ENCODE results near the gene HTRA2.

Gene HTRA2

DNA sequence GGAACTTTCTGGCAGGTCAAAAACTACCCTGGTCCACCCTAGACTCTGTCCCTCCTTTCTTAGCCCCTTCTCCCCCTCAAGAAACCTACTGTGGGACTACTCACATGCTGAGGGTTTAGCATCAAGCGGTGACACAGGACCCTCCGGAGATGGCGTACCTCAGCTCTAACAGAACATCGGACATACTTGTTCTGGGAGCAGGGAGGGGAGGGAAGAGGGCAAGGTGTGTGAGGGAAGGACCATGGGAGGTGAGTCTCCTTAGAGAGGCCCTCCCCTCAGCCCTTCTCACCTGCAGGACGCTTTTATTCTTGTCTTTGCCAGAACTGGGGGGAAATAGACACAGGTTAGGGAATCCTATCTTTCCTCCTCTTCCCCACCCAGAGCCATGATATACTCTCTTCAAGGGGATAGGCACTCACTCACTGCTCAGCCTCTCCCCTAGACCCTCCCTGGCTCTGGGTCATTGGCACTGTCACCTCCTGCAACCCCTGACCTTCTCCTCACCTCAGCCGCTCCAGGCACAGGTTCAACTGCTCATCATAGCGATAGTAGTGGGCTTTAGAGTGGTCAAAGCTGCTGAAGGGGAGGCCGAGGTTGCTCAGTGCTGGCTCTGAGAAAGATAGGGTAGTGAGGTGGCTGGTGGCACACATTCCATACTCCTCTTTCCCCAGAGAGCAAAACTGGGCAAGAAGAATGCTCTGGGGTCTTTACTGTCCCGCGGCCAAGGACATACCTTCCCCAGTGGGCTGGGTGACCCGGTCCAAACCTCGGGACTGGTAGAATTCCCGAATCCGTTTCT is 24.1 kb upstream of the HTRA2 start:
- Histone ChIP-seq H3K9ac (ENCODE audit: low read length) (no peak overlapping the region), H3K9me3 (ENCODE audit: insufficient read depth, low read length) (no peaks in the 10 kb centered on the region), H3K36me3 (ENCODE audit: low read length) (no peaks in the 10 kb centered on the region), H2AFZ (ENCODE audit: low read depth, low read length, severe bottlenecking) (no peak overlapping the region), H3K4me3 (ENCODE audit: insufficient read depth, low read length, poor library complexity, severe bottlenecking) (no peak overlapping the region), H3K4me2 (ENCODE audit: low read depth, low read length, poor library complexity, severe bottlenecking) (no peak overlapping the region), H3F3A (ENCODE audit: insufficient read depth) (peaks cover 4% of the 10 kb centered on the region; the same call in 1 of the 2 replicates), H3K27me3 (ENCODE audit: low read length) (no peaks in the 10 kb centered on the region), H3K27ac (ENCODE audit: low read depth, low read length) (no peak overlapping the region), H3K9me2 (replicated peaks; ENCODE audit: insufficient read depth, low read length) (no peaks in the 10 kb centered on the region), H4K20me1 (ENCODE audit: low read depth, low read length) (no peaks in the 10 kb centered on the region), H3K79me2 (ENCODE audit: insufficient read depth, low read length) (0 out of 2 replicates have a peak, but pooled peaks cover 3% of the 10 kb centered on the region)
- no peak for TF ChIP-seq EZH2phosphoT487 (conservative IDR thresholded peaks at IDR 0.05; ENCODE audit: low read length)
- TF ChIP-seq, protein P1, sequence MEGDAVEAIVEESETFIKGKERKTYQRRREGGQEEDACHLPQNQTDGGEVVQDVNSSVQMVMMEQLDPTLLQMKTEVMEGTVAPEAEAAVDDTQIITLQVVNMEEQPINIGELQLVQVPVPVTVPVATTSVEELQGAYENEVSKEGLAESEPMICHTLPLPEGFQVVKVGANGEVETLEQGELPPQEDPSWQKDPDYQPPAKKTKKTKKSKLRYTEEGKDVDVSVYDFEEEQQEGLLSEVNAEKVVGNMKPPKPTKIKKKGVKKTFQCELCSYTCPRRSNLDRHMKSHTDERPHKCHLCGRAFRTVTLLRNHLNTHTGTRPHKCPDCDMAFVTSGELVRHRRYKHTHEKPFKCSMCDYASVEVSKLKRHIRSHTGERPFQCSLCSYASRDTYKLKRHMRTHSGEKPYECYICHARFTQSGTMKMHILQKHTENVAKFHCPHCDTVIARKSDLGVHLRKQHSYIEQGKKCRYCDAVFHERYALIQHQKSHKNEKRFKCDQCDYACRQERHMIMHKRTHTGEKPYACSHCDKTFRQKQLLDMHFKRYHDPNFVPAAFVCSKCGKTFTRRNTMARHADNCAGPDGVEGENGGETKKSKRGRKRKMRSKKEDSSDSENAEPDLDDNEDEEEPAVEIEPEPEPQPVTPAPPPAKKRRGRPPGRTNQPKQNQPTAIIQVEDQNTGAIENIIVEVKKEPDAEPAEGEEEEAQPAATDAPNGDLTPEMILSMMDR (IDR thresholded peaks at IDR 0.05; ENCODE audit: insufficient read depth, low read length, poor library complexity, severe bottlenecking), result no peak

DNA sequence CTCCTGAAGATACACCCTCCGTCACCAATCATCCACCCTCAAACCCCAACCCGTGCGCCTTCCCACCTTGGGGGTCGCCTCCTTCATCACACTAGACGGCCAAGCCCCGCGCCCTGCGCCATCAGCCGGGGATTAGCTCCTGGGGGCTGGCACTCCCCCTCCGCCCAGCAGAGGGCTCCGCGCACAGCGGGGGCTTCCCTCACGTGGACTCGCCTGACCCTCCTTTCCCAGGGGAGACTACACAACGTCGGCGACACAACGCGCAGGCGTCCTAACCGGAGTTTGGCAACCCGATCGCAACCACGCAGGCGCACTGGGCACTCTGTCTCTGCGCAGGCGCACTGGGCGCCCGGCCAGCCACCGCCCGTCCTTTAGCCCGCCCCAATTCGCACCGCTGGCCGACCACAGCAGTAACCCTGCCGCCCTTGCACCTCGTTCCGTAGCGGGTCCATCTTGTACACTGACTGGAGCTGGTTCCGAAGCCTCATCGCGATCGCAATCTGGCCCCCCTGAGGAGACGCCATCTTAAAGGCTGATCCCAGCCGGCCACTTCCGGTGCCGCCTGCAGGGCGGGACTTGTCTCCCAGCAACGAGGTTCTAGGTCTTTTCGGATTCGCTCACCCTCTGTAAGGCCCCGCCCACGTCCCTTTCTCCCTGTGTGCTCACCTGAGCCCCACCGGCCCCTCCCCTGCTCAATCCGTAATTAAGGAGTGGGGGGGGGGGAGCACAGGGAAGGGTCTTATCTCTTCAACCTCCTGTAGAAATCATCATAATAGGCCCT is 22.4 kb upstream of the HTRA2 start, which contains the start of gene PCGF1:
Gene PCGF1, minus strand, starts transcription at position 551 of the 781 bp plus-strand sequence. Its CDS starts 27 bp downstream, at position 524.
- Histone ChIP-seq H3K9me3 (ENCODE audit: insufficient read depth, low read length) (no peaks in the 10 kb centered on the region), H2AFZ (ENCODE audit: low read depth, low read length, severe bottlenecking) (peak within 1 kb of the TSS; percentile 98), H3K9ac (ENCODE audit: low read length) (peak within 1 kb of the TSS; percentile 68), H3K79me2 (ENCODE audit: insufficient read depth, low read length) (0 out of 2 replicates have a peak, but pooled peaks cover 3% of the 10 kb centered on the region), H3K27me3 (ENCODE audit: low read length) (no peaks in the 10 kb centered on the region), H3K4me2 (ENCODE audit: low read depth, low read length, poor library complexity, severe bottlenecking) (peak within 1 kb of the TSS; percentile 66), H3K36me3 (ENCODE audit: low read length) (no peaks in the 10 kb centered on the region), H3K4me3 (ENCODE audit: insufficient read depth, low read length, poor library complexity, severe bottlenecking) (peak within 1 kb of the TSS; percentile 70), H3K27ac (ENCODE audit: low read depth, low read length) (peak within 1 kb of the TSS; percentile 90), H3F3A (ENCODE audit: insufficient read depth) (peaks cover 4% of the 10 kb centered on the region; the same call in 1 of the 2 replicates), H4K20me1 (ENCODE audit: low read depth, low read length) (no peaks in the 10 kb centered on the region), H3K9me2 (replicated peaks; ENCODE audit: insufficient read depth, low read length) (no peaks in the 10 kb centered on the region)
- TF ChIP-seq, protein P1 (IDR thresholded peaks at IDR 0.05; ENCODE audit: insufficient read depth, low read length, poor library complexity, severe bottlenecking), result peak; percentile 68
- no peak for TF ChIP-seq EZH2phosphoT487 (conservative IDR thresholded peaks at IDR 0.05; ENCODE audit: low read length)

DNA sequence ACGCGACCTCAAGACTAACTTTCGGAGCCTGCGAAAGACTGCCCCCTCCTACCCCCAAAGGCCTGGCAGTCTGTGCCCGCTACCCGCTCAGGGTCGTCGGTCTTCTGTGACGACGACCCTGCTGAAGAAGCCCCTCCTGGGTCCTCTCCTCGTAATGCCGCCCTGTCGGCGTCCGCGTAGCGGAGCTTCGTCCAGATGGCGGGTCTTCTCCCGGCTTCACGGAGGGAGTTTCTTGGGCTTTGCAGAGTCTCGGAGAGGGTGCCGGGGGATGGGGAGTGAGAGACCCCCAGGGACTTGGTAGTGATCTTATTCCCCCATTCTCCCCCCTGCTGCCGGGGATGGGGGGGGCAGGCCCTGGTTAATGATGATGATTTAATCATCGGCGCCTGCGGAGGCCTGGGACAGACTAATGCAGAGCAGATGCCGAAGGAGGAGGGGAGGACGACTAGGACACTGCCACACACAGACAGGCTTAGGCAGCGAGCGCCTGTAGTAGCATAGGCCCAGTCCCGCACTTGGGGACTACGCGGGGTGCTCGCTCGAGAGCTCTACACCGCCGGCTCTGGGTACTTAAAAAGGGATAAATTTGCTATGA is 21.7 kb upstream of the HTRA2 start:
- no peaks in the 10 kb centered on the region for H3K36me3 ChIP-seq (ENCODE audit: low read length)
- 0 out of 2 replicates have a peak, but pooled peaks cover 3% of the 10 kb centered on the region for H3K79me2 ChIP-seq (ENCODE audit: insufficient read depth, low read length)
- H3K4me2 ChIP-seq (ENCODE audit: low read depth, low read length, poor library complexity, severe bottlenecking), result peak overlapping the region; percentile 66
- H2AFZ ChIP-seq (ENCODE audit: low read depth, low read length, severe bottlenecking), result peak overlapping the region; percentile 98
- peak overlapping the region; percentile 70 for H3K4me3 ChIP-seq (ENCODE audit: insufficient read depth, low read length, poor library complexity, severe bottlenecking)
- no peaks in the 10 kb centered on the region for H3K27me3 ChIP-seq (ENCODE audit: low read length)
- H3K9ac ChIP-seq (ENCODE audit: low read length), result peak overlapping the region; percentile 68
- peaks cover 4% of the 10 kb centered on the region; the same call in 1 of the 2 replicates for H3F3A ChIP-seq (ENCODE audit: insufficient read depth)
- TF ChIP-seq, protein P1 (IDR thresholded peaks at IDR 0.05; ENCODE audit: insufficient read depth, low read length, poor library complexity, severe bottlenecking), result no peak
- no peak for TF ChIP-seq EZH2phosphoT487 (conservative IDR thresholded peaks at IDR 0.05; ENCODE audit: low read length)
- H3K27ac ChIP-seq (ENCODE audit: low read depth, low read length), result peak overlapping the region; percentile 90
- no peaks in the 10 kb centered on the region for H4K20me1 ChIP-seq (ENCODE audit: low read depth, low read length)
- H3K9me3 ChIP-seq (ENCODE audit: insufficient read depth, low read length), result no peaks in the 10 kb centered on the region
- no peaks in the 10 kb centered on the region for H3K9me2 ChIP-seq (replicated peaks; ENCODE audit: insufficient read depth, low read length)
